NCI-H1092 treated with DMSO at 0.1 percent for 48 hours (cell line): Measurements from ENCODE around the gene TBC1D24.

Experiments used
- DNase-seq: peaks from one replicate; lab custom pipeline; 2025; lab: John Stamatoyannopoulos, UW

Gene TBC1D24

DNA sequence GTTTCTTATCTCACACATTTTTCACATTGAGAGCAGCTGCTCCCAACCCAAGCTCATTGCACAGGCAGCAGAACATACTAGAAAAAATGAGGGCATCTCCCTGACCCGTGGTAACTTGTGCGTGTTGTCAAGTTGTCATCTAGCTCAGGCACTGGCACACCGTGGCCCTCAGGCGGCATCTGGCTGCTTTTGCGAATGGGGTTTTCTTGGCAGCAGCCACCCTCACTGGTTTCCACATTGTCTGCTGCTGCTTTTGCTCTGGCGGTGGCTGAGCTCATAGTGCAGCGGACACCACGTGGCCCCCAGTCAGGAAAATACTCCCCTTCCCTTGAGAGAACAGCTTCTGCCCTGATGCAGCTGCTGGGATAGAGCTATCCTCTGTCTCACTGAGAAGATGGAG is 24.4 kb upstream of the TBC1D24 start:
- DNase-seq, result no peak

DNA sequence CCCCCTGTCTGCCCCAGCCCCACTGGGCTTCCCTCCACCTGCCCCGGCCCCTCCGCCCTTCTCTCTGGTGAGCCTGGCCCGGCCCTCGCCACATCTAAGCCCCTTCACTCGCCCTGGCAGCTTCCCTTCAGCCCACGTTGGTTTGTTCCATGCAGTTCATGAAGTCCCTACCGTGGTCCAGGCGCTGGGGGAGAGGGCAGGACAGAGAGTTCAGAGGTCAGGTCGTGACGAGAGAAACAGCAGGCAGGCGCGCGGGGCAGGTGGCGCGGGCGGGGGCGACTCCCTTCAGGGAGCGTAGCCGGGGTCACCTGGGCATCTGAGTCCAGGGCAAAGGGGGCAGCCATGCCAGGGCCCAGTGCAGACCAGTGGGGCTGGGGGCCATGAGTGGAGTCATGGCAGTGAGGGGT is 23.9 kb upstream of the TBC1D24 start:
- no peak for DNase-seq

GRCh38 chr16:2451851-2452320 is 23.0 kb upstream of the TBC1D24 start:
- DNase-seq, result no peak

DNA sequence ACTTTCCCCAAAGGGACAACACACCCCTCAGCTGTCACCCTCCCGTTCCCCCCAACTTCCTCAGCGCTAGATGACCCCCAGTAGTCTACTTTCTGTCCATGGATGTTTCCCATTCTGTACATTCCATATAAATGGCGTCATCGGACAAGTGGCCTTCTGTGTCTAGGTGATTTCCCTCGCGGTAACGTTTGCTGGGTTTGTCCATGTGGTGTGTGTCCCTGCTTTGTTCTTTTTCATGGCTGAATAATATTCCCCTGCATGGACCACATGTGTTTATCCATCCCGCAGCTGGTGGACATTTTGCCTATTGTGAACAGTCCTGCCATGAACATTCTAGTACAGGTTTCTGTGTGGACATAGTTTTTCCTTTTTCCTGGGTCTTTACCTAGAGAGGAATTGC is 22.3 kb upstream of the TBC1D24 start:
- no peak for DNase-seq

DNA sequence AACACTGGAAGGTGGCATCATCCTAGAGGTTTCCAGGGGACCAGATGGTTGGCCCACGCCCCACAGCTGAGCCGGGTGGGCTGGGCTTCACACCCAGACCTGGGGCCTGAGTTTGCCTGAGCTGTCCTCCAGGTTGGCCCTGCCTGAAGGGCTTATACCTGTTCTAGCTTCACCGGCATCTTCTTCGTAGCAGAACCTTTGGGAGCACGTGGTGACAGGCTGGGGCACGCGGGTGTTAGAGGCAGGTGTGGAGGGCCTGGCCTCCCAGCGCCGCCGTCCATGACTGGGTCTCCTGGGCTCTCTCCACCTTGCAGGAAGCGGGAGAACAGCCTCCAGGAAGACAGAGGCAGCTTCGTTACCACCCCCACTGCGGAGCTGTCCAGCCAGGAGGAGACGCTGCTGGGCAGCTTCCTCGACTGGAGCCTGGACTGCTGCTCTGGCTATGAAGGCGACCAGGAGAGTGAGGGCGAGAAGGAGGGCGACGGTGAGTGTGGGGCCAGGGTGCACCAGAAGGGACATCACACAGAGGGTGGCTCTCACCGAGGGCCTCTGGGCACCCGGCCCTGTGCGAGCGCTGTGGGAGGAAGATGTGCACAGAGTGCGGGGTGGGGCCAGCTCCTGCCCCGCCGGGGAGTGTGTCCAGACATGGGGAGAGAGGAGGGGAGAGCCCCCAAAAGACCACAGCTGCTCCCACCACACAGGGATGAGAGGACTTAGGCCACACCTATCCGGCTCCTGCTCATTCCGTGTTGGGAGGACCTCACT is 19.7 kb upstream of the TBC1D24 start:
- no peak for DNase-seq

DNA sequence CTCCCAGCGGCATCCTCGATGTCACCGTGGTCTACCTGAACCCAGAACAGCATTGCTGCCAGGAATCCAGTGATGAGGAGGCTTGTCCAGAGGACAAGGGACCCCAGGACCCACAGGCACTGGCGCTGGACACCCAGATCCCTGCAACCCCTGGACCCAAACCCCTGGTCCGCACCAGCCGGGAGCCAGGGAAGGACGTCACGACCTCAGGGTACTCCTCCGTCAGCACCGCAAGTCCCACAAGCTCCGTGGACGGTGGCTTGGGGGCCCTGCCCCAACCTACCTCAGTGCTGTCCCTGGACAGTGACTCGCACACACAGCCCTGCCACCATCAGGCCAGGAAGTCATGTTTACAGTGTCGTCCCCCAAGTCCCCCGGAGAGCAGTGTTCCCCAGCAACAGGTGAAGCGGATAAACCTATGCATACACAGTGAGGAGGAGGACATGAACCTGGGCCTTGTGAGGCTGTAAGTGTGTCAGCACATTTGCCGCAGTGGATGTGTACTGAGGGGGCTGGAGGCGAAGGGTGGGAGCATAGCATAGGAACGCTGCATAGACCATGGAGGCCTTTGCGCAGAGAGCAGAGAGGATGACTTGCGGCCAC is 18.3 kb upstream of the TBC1D24 start:
- no peak for DNase-seq

GRCh38 chr16:2457267-2457666 is 17.7 kb upstream of the TBC1D24 start:
- DNase-seq, result no peak

- no peak for DNase-seq
Observed at GRCh38 chr16:2457946-2458345, 17.0 kb upstream of the TBC1D24 start.

- no peak for DNase-seq
Observed at GRCh38 chr16:2458887-2459646, 15.9 kb upstream of the TBC1D24 start.

DNA sequence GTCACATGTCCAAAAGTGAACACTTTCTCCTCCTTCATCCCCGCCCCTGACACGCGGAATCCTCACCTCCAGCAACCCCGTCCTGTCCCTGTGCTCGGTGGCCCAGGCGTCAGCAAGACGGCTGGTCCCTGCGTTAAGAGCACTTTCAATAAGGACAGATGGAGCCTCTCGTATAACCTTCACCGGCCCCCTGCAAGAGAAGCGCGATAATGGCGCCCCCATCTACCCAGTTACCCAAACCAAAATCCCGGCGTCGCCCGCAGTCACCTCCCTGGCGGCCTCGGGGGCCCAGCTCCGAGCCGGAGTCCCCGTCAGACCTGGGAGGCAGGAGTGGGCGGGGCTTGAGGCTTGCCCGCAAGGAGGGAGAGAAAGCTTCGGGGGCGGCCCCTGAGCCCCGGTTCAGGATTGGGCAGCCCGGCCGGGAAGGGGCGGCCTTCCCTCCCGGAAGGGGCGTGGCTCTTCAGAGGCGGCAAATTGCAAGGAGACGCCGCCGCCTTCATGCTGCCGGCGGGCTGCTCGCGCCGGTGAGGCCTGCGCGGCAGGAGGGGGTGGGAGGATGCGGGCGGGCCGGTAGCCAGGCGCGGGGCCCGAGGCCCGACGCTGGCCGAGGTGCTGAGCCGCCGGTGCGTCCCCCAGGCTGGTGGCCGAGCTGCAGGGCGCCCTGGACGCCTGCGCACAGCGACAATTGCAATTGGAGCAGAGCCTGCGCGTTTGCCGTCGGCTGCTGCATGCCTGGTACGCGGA is 15.1 kb upstream of the TBC1D24 start, which contains the start of gene TEDC2:
Gene TEDC2 (plus strand): TSS at position 463 of the 744 bp plus-strand sequence. CDS start 36 bp downstream, at position 499.
- peak; percentile 97 for DNase-seq

DNA sequence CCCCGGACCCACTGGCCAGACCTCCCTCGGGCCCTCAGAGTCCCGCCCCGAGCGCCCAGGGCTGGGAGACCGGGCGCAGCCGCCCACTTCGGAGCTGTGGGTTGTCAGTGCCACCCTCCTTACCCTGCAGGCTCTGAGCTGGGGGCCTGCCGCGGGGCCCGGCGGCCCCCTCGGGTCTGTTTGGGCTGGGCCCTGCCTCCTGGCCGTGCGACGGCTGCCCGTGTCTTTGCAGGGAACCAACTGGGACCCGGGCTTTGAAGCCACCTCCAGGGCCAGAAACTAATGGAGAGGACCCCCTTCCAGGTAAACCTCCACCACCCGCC is 14.6 kb upstream of the TBC1D24 start:
- DNase-seq, result no peak

DNA sequence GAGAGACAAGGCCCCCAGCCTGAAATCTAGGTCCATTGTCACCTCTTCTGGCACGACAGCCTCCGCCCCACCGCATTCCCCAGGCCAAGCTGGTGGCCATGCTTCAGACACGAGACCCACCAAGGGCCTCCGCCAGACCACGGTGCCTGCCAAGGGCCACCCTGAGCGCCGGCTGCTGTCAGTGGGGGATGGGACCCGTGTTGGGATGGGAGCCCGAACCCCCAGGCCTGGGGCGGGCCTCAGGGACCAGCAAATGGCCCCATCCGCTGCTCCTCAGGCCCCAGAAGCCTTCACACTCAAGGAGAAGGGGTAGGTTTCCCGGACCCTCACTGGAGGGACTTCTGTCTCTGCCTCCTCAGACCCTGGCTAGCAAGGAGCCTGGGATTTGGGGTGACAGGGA is 14.0 kb upstream of the TBC1D24 start:
- no peak for DNase-seq

GRCh38 chr16:2462031-2462866 is 12.7 kb upstream of the TBC1D24 start:
- no peak for DNase-seq

- no peak for DNase-seq
Observed at GRCh38 chr16:2464333-2464732, 10.6 kb upstream of the TBC1D24 start.

DNA sequence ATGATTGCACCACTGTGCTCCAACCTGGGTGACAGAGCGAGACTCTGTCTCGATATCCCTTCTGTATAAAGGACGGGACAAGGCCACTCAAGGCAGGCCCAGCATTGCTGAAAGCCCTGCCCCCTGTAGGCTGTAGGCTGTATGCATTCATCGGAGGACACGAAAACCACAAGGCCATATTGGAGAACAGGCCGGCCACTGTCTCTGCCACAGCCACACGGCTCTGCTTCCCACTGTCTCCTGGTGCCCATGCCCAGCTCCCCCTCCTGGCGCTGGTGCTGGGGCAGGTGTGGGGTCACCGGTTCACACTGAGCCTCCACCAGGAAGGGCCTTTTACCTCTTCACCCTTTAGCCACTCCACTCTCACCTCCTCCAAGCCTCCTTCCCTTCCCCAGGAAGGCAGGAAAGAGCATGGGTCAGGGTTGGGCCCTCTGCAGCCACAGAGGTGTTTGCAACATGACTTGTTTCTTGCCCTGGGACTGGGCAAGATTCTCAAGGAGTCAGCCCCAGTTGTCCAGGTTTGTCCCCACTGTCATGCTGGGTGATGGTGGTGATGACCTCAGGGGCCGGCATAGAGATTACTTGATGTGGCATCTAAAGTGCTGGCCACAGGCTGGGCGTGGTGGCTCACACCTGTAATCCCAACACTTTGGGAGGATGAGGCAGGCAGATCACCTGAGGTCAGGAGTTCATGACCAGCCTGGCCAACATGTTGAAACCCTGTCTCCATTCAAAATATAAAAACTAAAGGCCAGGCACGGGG is 9.1 kb upstream of the TBC1D24 start:
- no peak for DNase-seq

GRCh38 chr16:2466667-2467527 is 8.0 kb upstream of the TBC1D24 start:
- no peak for DNase-seq

- DNase-seq, result peak; percentile 84
Observed at GRCh38 chr16:2467528-2468232, 7.2 kb upstream of the TBC1D24 start.

DNA sequence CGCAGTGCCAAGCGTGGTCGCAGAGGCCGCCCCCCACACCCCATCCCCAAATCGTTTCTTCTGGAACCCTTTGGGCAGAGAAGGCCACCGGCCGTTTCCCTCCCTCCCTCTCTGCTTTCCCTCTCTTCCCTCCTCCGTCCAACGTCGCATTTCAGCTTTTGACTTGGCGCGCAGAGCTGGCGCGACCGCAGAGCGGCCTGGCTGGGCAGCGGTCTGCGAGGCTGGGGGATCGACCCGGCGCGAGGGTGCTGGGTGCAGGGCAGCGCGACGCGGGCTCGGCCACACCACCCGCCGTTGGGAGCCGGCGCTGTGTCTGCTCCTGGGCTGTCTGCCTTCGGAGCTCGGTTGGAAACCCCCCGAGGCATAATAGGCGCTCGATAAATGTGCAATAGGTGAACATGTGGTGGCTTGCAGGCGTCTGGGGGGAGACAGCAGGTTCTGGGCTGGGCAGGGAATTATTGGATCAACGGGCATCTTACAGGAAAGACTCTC is 6.6 kb upstream of the TBC1D24 start:
- DNase-seq, result no peak
